HG03520 (cell line): ENCODE data around the gene COPG2.

ENCODE experiments used
- ATAC-seq: cut with Tn5 transposase; IDR thresholded peaks from one replicate; pipeline ENCODE4 v1.9.1; 2021; ENCODE audit warnings: mild to moderate bottlenecking, moderate library complexity; ENCODE audit not compliant: unreplicated experiment

Gene COPG2

GRCh38 chr7:130506358-130506757, 162.2 kb downstream of the COPG2 start:
- no peak for ATAC-seq

- ATAC-seq: no peak
Observed at GRCh38 chr7:130505753-130506152, 162.8 kb downstream of the COPG2 start.

GRCh38 chr7:130500910-130501309, 167.6 kb downstream of the COPG2 start:
- ATAC-seq: no peak

- no peak for ATAC-seq
Observed at GRCh38 chr7:130500463-130500862, 168.1 kb downstream of the COPG2 start.

- no peak for ATAC-seq
Observed at GRCh38 chr7:130494431-130494858, 174.1 kb downstream of the COPG2 start.

- no peak for ATAC-seq
Observed at GRCh38 chr7:130493275-130493873, 175.2 kb downstream of the COPG2 start.

- ATAC-seq: no peak
Observed at GRCh38 chr7:130492523-130493274, 175.8 kb downstream of the COPG2 start.

- ATAC-seq: no peak
Observed at GRCh38 chr7:130491841-130492522, 176.6 kb downstream of the COPG2 start, which contains the start of gene MEST. Gene MEST, plus strand, starts transcription at chr7:130492085. Its CDS starts 229 bp downstream, at chr7:130492314.

- no peak for ATAC-seq
Observed at GRCh38 chr7:130490888-130491804, 177.4 kb downstream of the COPG2 start.

- no peak for ATAC-seq
Observed at GRCh38 chr7:130490311-130490791, 178.2 kb downstream of the COPG2 start.

GRCh38 chr7:130489140-130489983, 179.2 kb downstream of the COPG2 start:
- no peak for ATAC-seq

GRCh38 chr7:130488392-130489139, 180.0 kb downstream of the COPG2 start:
- no peak for ATAC-seq

- ATAC-seq: no peak
Observed at GRCh38 chr7:130486954-130487436, 181.6 kb downstream of the COPG2 start.

- no peak for ATAC-seq
Observed at GRCh38 chr7:130486114-130486953, 182.2 kb downstream of the COPG2 start.

- no peak for ATAC-seq
Observed at GRCh38 chr7:130485734-130486113, 182.8 kb downstream of the COPG2 start.

GRCh38 chr7:130483031-130483430, 185.5 kb downstream of the COPG2 start:
- no peak for ATAC-seq

- no peak for ATAC-seq
Observed at GRCh38 chr7:130481898-130482297, 186.7 kb downstream of the COPG2 start.
